ENCODE data around the gene KRTAP10-5.

KRTAP10-5 gene

DNA sequence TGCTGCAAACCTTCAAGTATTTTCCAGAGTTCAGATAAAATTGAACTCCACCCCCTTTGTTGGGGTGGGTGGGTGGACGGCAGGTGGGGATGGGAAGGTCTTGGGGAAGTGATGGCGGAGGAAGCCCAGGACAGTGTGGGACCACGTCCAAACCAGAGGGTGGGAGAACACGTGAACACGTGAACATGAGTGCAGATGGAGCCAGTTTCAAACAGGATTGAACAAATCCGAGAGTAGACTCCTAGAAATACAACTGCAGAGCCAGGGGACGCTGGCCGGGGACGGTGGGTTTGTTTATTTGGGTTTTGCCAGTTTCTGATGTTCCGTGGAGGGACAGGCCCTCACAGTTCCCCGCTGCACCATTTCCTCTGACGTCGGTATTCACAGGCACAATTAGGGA, 32.0 kb downstream of the KRTAP10-5 start:
- Mint-ChIP-seq H3K9me3 (peaks cover 22% of the 10 kb centered on the region), H3K27me3 (ENCODE audit: low read depth) (peaks cover 3% of the 10 kb centered on the region), H3K27ac (no peak overlapping the region), H3K4me3 (no peak overlapping the region), H3K4me1 (ENCODE audit: low read depth) (peaks cover 17% of the 10 kb centered on the region), H3K36me3 (ENCODE audit: low read depth) (peaks cover 18% of the 10 kb centered on the region)

DNA sequence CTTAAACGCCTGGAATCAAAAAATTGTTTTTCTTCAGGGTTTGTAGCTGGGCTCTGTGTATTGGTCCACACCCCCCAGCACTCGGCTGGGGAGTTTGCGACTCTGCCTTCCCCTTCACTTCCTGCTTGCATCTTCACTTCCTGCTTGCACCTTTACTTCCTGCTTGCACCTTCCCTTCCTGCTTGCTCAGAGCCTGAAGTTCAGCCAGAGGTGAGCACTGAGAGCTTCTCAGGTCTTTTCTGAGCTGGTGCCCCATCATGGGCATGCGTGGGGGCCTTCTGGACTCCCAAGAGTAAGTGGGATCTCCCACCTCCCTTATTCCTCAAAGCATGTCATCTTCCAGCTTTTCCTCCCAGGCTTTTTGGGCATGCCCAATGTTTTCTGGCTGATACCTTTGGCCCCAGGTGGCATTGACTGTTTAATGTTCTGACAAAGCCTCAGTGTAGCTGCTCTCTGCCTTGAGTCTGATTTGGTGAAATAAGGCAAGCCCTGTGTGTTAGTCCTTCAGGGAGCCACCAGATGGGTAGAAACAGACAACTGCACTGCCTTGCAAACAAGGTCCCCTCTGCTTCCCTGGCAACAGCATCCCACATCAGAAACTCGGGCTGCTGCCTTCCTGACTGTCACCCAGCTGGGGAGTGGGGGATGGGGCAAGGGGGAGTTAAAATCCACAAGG, 32.6 kb downstream of the KRTAP10-5 start:
- peaks cover 3% of the 10 kb centered on the region for H3K27me3 Mint-ChIP-seq (ENCODE audit: low read depth)
- H3K36me3 Mint-ChIP-seq (ENCODE audit: low read depth) = peaks cover 18% of the 10 kb centered on the region

DNA sequence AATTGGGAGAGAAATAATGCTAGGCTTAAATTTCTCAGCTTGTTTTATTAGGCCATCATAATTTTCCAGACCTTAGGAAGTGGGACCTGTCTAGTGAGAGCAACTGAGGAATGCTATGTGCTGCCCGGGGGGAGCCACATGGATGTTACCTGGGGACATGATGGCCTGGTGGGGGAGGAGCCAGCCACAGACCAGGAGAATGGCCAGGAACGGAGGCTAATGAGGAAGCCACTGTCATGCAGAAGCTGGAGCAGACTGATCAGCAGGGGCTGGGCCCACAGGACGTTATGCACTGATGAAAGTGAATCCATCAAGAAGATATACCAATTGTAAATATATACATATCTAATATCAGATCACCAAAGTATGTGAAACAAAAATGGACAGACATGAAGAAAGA, 35.8 kb downstream of the KRTAP10-5 start:
- Mint-ChIP-seq H3K9me3 (peaks cover 22% of the 10 kb centered on the region), H3K27ac (no peak overlapping the region), H3K4me3 (no peak overlapping the region), H3K27me3 (ENCODE audit: low read depth) (peaks cover 9% of the 10 kb centered on the region), H3K4me1 (ENCODE audit: low read depth) (peaks cover 17% of the 10 kb centered on the region), H3K36me3 (ENCODE audit: low read depth) (peaks cover 18% of the 10 kb centered on the region)

More for the DNA sequence above, 32.6 kb downstream of the KRTAP10-5 start:
- Mint-ChIP-seq H3K27ac (peak overlapping the region; percentile 58), H3K4me3 (peak overlapping the region; percentile 2), H3K4me1 (ENCODE audit: low read depth) (peaks cover 17% of the 10 kb centered on the region), H3K9me3 (peaks cover 22% of the 10 kb centered on the region)

DNA sequence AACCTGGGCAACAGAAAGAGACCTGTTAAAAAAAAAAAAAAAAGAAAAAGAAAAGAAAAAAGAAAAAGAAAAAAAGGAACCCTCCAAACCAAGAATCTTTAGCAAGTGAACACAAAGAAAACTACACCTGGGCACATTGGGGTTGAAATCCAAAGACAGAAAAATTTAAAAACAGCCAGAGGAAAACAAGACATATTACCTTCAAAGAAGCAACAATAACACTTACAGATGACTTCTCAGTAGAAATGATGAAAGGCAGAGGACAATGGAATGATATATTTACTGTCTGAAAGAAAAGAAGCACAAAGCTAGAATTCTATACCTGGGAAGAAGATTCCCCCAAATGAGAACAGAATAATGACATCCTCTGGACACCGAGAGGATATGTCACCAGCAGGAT, 37.7 kb downstream of the KRTAP10-5 start:
- Mint-ChIP-seq H3K4me1 (ENCODE audit: low read depth) (peaks cover 9% of the 10 kb centered on the region), H3K27ac (no peak overlapping the region), H3K36me3 (ENCODE audit: low read depth) (peaks cover 13% of the 10 kb centered on the region), H3K4me3 (no peak overlapping the region), H3K27me3 (ENCODE audit: low read depth) (peaks cover 6% of the 10 kb centered on the region), H3K9me3 (peaks cover 20% of the 10 kb centered on the region)

GRCh38 chr21:44540741-44541288, 39.6 kb downstream of the KRTAP10-5 start:
- Mint-ChIP-seq H3K4me3 (no peak overlapping the region), H3K9me3 (peaks cover 6% of the 10 kb centered on the region), H3K36me3 (ENCODE audit: low read depth) (peaks cover 1% of the 10 kb centered on the region), H3K27me3 (ENCODE audit: low read depth) (peaks cover 6% of the 10 kb centered on the region), H3K27ac (no peak overlapping the region), H3K4me1 (ENCODE audit: low read depth) (no peaks in the 10 kb centered on the region)

DNA sequence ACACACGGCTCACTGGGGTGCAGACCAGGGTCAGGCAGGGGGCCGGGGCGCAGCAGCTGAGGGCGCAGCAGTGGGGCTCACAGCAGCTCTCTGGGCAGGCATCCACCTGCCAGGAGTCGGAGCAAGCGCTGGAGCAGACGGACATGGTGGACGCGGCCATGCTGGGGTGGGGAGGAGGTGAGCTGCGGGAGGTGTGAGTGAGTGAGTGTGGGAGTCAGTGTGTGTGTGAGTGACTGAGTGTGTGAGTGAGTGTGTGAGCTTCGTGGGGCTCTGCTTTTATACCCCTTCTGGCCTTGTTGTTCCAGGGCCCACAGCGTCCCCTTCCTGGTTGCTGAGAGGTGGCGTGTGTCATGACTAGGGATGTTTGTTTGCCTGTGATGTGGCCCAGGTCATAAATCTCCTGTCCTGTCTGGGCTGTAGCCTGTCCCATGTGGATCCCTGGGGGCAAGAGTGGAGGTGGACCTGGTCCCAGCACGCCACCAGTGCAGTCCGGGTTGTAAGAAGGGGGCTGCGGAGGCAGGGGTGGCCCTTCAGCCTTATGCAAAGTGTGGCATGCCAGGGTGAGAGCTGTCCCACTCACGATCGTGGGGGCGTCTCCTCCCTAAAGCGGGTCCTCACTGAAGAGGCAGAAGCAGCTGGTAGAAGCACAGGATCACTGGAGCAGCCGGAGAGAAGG, 40.3 kb downstream of the KRTAP10-5 start, which contains the start of gene KRTAP10-1:
Gene KRTAP10-1, minus strand, starts transcription at position 205 of the 676 bp plus-strand sequence. Its CDS starts 45 bp downstream, at position 160.
- Mint-ChIP-seq H3K27me3 (ENCODE audit: low read depth) (peaks cover 6% of the 10 kb centered on the region), H3K9me3 (no peaks in the 10 kb centered on the region), H3K27ac (no peak within 1 kb of the TSS), H3K4me3 (no peak within 1 kb of the TSS), H3K4me1 (ENCODE audit: low read depth) (no peaks in the 10 kb centered on the region), H3K36me3 (ENCODE audit: low read depth) (no peaks in the 10 kb centered on the region)

DNA sequence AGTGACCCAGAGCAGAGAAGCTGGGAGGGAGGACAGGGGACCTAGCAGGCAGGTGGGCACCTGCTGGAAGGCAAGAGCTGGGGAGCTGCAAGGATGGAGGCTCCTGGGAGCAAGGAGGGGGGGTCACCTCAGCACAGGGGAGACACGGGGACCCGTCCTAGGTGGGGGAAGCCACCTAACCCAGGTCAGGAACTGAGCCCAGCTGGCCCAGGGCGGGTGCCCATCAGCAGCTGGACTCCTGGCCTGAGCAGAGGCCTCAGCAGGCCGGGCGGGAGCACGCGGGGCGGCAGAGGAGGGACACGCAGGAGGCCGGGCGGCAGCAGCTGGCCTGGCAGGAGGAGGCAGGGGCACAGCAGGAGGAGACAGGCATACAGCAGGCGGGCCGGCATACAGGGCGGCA, 41.4 kb downstream of the KRTAP10-5 start:
- Mint-ChIP-seq H3K9me3 (no peaks in the 10 kb centered on the region), H3K27me3 (ENCODE audit: low read depth) (peaks cover 6% of the 10 kb centered on the region), H3K4me1 (ENCODE audit: low read depth) (no peaks in the 10 kb centered on the region), H3K27ac (no peak overlapping the region), H3K36me3 (ENCODE audit: low read depth) (no peaks in the 10 kb centered on the region), H3K4me3 (no peak overlapping the region)

DNA sequence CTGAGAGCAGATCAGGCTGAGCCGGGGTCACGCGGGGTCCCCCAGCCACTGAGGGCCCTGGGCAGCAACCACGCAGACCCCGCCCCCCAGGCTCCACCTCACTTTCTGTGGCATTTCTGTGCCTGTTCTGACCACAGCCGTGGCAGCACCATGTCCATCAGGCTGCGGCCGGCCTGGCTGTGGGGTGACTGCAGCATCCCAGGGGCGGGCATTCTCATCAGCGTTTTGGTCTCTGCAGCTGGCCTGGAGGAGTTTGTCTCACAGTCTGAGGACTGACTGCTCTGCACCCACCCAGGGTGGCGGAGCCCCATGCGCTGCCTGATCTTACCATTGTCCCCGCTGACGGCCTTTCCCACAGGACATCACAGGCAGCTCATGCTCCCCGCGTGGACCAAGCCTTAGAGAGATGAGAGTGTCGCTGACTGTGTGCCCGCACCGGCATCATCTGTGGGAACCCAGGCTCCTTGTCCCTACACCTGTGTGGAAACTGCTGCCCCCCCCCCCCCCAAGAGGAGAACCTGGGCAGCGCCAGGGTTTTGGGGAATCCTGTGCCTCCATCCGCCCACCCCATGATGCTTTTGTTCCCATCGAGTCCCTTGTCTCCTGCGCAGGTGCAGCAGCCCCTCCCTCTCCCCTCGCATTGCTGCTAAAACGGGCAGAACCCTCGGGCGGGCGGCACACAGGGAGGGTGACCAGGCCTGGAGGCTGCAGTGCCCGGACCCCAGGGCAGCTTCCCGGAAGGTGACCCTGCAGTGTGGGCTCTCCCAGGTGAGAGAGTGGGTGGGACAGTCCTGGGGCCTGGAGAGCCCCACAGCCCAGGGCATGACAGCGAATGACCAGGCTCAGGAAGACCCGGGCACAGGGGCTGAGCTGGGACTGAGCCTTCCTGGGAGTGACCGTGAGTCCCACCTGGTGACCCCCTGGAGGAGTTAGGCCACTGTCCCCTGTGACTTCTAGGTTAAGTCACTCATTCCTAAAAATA, 42.2 kb downstream of the KRTAP10-5 start:
- Mint-ChIP-seq H3K4me1 (ENCODE audit: low read depth) (no peaks in the 10 kb centered on the region), H3K9me3 (no peaks in the 10 kb centered on the region), H3K4me3 (no peak overlapping the region), H3K36me3 (ENCODE audit: low read depth) (no peaks in the 10 kb centered on the region), H3K27me3 (ENCODE audit: low read depth) (peaks cover 6% of the 10 kb centered on the region), H3K27ac (no peak overlapping the region)

GRCh38 chr21:44535963-44536362, 44.4 kb downstream of the KRTAP10-5 start:
- Mint-ChIP-seq H3K27ac (no peak overlapping the region), H3K9me3 (no peaks in the 10 kb centered on the region), H3K36me3 (ENCODE audit: low read depth) (no peaks in the 10 kb centered on the region), H3K27me3 (ENCODE audit: low read depth) (peaks cover under 1% of the 10 kb centered on the region), H3K4me1 (ENCODE audit: low read depth) (no peaks in the 10 kb centered on the region), H3K4me3 (no peak overlapping the region)

DNA sequence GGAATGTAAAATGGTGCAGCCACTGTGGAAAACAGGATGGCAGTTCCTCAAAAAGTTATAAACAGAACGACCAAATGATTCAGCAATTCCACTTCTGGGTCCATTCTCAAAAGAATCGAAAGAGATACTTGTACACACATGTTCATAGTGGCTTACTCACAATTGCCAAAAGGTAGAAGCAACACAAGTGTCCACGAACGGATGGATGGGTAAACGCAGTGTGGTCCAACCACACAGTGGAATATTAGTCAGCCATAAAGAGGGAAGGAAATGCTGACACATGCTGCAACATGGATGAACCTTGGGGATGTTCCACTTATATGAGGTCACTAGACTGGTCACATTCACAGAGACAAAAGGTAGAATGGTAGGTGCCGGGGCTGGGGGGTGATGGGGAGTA, 45.7 kb downstream of the KRTAP10-5 start:
- H3K27me3 Mint-ChIP-seq (ENCODE audit: low read depth) = no peaks in the 10 kb centered on the region
- H3K27ac Mint-ChIP-seq = no peak overlapping the region
- no peak overlapping the region for H3K4me3 Mint-ChIP-seq
- H3K36me3 Mint-ChIP-seq (ENCODE audit: low read depth) = no peaks in the 10 kb centered on the region
- no peaks in the 10 kb centered on the region for H3K9me3 Mint-ChIP-seq
- H3K4me1 Mint-ChIP-seq (ENCODE audit: low read depth) = no peaks in the 10 kb centered on the region

DNA sequence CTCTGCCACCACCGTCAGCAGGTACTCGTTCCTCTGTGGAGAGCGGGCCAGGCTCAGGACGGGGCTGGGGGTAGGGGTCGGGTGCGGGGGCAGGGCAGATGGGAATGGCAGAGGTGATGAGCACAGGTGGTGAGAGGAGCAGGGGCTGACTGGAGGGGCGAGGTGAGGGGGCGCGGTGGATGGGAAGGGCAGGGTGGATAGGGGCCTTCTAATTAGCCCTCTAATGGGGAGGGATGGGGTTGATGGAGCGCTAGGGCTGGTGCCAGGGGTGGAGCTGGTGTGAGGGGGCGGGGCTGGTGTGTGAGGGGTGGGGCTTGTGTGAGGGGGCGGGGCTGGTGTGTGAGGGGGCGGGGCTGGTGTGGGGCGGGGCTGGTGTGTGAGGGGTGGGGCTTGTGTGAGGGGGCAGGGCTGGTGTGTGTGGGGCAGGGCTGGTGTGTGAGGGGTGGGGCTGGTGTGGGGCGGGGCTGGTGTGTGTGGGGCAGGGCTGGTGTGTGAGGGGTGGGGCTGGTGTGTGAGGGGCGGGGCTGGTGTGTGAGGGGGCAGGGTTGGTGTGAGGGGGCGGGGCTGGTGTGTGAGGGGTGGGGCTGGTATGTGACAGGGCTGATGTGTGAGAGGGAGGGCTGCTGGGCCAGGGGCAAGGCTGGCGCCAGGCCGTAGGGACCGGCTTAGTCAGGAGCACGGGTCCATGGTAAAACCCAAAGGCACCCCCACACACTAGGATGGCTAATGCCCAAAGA, 46.3 kb downstream of the KRTAP10-5 start:
- Mint-ChIP-seq H3K9me3 (no peaks in the 10 kb centered on the region), H3K4me3 (no peak overlapping the region), H3K27ac (no peak overlapping the region), H3K36me3 (ENCODE audit: low read depth) (no peaks in the 10 kb centered on the region), H3K27me3 (ENCODE audit: low read depth) (no peaks in the 10 kb centered on the region), H3K4me1 (ENCODE audit: low read depth) (no peaks in the 10 kb centered on the region)

GRCh38 chr21:44533121-44533890, 47.1 kb downstream of the KRTAP10-5 start:
- no peak overlapping the region for H3K4me3 Mint-ChIP-seq
- H3K27ac Mint-ChIP-seq = no peak overlapping the region
- H3K27me3 Mint-ChIP-seq (ENCODE audit: low read depth) = no peaks in the 10 kb centered on the region
- H3K36me3 Mint-ChIP-seq (ENCODE audit: low read depth) = no peaks in the 10 kb centered on the region
- H3K4me1 Mint-ChIP-seq (ENCODE audit: low read depth) = no peaks in the 10 kb centered on the region
- no peaks in the 10 kb centered on the region for H3K9me3 Mint-ChIP-seq

GRCh38 chr21:44532712-44533111, 47.7 kb downstream of the KRTAP10-5 start:
- no peaks in the 10 kb centered on the region for H3K36me3 Mint-ChIP-seq (ENCODE audit: low read depth)
- H3K4me1 Mint-ChIP-seq (ENCODE audit: low read depth) = no peaks in the 10 kb centered on the region
- H3K27ac Mint-ChIP-seq = no peak overlapping the region
- H3K27me3 Mint-ChIP-seq (ENCODE audit: low read depth) = no peaks in the 10 kb centered on the region
- H3K4me3 Mint-ChIP-seq = no peak overlapping the region
- H3K9me3 Mint-ChIP-seq = no peaks in the 10 kb centered on the region
